Mucosa of descending colon (tissue), 3 donors: ENCODE measurements around the gene RIC8A. TPM values are rescaled to one million over a fixed set of nuclear protein-coding genes. Genes with fewer than 3 reads are reported as not detected.

Source experiments
- ATAC-seq: fragments of 200-7000 bp; cut with Tn5 transposase; one replicate; pipeline ENCODE4 v1.9.1; 2020; ENCODE audit warnings: mild to moderate bottlenecking, moderate library complexity
- DNase-seq, 3 donors: peaks; one replicate each; pipeline ENCODE4 v3.0.0-alpha.2; 2020
- H3K36me3 ChIP-seq: fragments of 200-600 bp; one replicate; pipeline ENCODE4 v1.8.0; 2021; ENCODE audit warnings: low read depth, mild to moderate bottlenecking
- H3K4me1 ChIP-seq: fragments of 200-600 bp; one replicate; pipeline ENCODE4 v1.8.0; 2021; ENCODE audit warnings: low read depth, mild to moderate bottlenecking
- H3K4me3 ChIP-seq: fragments of 200-600 bp; one replicate; pipeline ENCODE4 v1.8.0; 2021; ENCODE audit warnings: mild to moderate bottlenecking
- H3K9me3 ChIP-seq: fragments of 200-600 bp; one replicate; pipeline ENCODE4 v1.8.0; 2021; ENCODE audit warnings: mild to moderate bottlenecking
- intact Hi-C, 2 donors: fragments of 100-400 bp; cut with DNase I in 1 of 2; cut with micrococcal nuclease in 1 of 2; formaldehyde crosslinking; loops; one replicate each; pipeline versions ENCODE4 v1.11.0 to v1.11.1; 2022; cut with DNase I, micrococcal nuclease
- total RNA-seq, 3 donors: library from RNA; stranded (reverse); fragmentation: NEBNext Ultra II Directional in 2 of 3; extraction: Animal tissue kit (Norgen Biotek cat#: 25700) in 2 of 3; gene quantifications; one replicate each; pipeline versions ENCODE4 v1.2.1 to v1.2.4, GENCODE V29; 2021 to 2023
- TF ChIP-seq, protein P1 (sequence below): fragments of 200-600 bp; IDR thresholded peaks from one replicate; pipeline ENCODE4 v1.8.0; 2022; ENCODE audit warnings: antibody characterized with exemption, mild to moderate bottlenecking
- donor health status: DM: no; HTN: no; CAD: no; lungs with moderate emphysema.
- donor health status: DM: no; HTN: no; CAD: no.
- donor health status: DM: no; HTN: yes; CAD: no.

Gene RIC8A
- total RNA-seq, 3 donors from 2014 or later: 75.1 to 93.1 (median 82.2) TPM

DNA sequence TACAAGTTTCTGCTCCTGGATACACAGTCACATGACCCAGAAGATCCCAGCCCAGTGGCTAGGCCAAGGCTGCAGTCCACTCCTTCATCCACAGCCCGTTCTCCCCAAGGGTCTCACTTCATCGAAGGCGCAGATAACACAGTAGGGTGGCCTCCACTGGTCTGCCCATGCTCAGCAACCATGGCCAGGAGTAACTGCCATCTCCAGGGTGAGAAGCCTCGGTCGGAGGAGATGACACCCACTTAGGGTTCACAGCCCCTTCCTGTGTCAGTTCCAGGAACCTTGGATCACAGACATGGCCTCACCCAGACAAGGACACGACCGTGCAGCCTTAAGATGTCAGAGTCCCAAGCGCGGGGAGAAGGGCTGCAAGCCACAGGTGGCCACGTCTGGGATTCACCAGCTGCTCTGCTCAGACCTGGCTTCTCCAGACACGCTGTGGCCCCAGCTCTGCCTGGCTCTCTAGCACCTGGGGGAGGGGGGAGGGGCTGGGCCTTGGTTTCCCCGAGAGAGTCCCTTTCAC is 2.9 kb upstream of the RIC8A start:
- ATAC-seq (no peak), DNase-seq (peak in 1 of 3 donors; percentile 48)
- no peaks in the 10 kb centered on the region for H3K9me3 ChIP-seq
- intact Hi-C loops: no loop called here
- H3K4me3 ChIP-seq: no peak overlapping the region
- peaks cover 17% of the 10 kb centered on the region for H3K4me1 ChIP-seq
- TF ChIP-seq, protein P1, sequence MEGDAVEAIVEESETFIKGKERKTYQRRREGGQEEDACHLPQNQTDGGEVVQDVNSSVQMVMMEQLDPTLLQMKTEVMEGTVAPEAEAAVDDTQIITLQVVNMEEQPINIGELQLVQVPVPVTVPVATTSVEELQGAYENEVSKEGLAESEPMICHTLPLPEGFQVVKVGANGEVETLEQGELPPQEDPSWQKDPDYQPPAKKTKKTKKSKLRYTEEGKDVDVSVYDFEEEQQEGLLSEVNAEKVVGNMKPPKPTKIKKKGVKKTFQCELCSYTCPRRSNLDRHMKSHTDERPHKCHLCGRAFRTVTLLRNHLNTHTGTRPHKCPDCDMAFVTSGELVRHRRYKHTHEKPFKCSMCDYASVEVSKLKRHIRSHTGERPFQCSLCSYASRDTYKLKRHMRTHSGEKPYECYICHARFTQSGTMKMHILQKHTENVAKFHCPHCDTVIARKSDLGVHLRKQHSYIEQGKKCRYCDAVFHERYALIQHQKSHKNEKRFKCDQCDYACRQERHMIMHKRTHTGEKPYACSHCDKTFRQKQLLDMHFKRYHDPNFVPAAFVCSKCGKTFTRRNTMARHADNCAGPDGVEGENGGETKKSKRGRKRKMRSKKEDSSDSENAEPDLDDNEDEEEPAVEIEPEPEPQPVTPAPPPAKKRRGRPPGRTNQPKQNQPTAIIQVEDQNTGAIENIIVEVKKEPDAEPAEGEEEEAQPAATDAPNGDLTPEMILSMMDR: no peak
- peaks cover 5% of the 10 kb centered on the region for H3K36me3 ChIP-seq

DNA sequence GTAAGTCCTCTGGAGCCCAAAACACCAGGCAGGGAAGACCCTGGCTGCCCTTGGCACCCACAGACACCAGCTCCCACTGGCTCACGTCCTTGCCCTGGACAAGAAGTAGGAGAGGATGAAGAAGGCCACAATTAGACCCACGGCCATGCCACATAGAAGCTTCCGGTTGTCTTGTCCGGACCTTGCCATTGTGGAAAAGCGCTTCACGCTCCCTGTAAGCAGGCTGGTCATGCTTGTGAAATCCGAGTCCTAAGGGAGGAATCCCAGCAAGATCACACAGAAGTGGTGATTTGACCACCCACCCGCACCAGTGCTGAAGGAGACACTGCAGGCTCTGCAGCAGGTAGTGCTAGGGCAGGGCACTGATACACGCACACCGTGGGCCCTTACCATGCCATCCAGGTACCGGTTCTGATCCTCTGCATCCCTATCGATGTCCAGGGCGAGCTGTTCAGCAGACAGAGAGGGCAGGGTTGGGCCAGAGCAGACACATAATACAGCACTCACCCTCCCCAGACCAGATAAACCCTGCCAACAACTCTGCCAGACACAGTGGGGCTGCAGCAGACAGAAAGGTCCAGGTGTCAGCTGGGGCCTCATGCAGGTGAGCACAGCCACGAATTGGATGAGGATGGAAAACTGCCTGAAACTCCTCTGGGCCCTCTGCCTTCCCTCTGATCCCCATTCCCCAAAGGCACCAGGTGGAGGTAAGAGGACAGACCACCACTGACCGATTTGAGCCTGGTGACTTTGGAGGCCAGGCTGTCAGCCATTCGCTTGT is 2.1 kb upstream of the RIC8A start:
- H3K9me3 ChIP-seq: no peaks in the 10 kb centered on the region
- no peak for ATAC-seq
- no peak overlapping the region for H3K4me3 ChIP-seq
- peaks cover 5% of the 10 kb centered on the region for H3K36me3 ChIP-seq
- intact Hi-C loops: no loop called here
- peaks cover 21% of the 10 kb centered on the region for H3K4me1 ChIP-seq
- TF ChIP-seq, protein P1: no peak
- peak in 1 of 3 donors; percentile 52 for DNase-seq

DNA sequence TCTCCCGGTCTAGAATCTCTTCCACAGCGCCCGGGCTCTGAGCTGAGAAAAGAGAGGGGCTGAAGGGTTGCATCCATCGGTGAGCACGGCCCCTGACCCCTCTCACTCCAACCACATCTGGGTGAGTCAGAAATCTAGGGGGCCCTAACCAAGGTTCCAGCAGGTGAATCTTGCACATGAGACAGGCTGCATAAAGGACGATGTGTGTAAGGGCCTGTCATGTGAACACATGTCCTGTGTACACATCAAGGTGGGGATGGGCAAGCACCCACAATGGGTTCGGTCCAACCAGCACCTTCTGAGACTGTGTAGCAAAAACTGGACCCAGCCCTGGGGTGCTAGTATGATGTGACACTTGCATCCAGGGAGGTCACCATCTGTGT is 1.5 kb upstream of the RIC8A start:
- TF ChIP-seq, protein P1: no peak
- DNase-seq: peak in 1 of 3 donors; percentile 43
- peaks cover 21% of the 10 kb centered on the region for H3K4me1 ChIP-seq

GRCh38 chr11:206526-207207 is 841 bp upstream of the RIC8A start:
- intact Hi-C loops: no loop called here
- TF ChIP-seq, protein P1: no peak
- ATAC-seq: peak; percentile 37
- peak; percentile 56 to 77 (median 71) for DNase-seq
- Histone ChIP-seq H3K4me3 (peak overlapping the region; percentile 62), H3K4me1 (peaks cover 21% of the 10 kb centered on the region), H3K9me3 (no peaks in the 10 kb centered on the region), H3K36me3 (peaks cover 5% of the 10 kb centered on the region)

More for the DNA sequence above, 1.5 kb upstream of the RIC8A start:
- Histone ChIP-seq H3K4me3 (no peak overlapping the region), H3K9me3 (no peaks in the 10 kb centered on the region), H3K36me3 (peaks cover 5% of the 10 kb centered on the region)
- intact Hi-C loops: no loop called here
- no peak for ATAC-seq

DNA sequence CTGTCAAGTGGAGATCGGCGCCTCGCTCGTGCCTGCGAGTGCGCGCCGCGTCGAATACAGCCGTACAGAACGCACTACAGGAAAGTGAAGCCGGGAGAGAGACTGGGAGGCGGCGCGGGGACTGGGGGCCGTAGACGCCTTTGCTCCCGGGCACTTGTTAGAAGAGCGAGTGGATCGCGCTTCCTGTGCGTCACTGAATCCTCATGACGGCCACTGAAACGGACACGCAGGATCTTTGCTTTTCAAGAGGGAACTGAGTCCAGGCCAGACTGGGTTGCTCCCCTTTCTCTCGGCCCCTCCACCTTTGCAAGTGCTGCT is 314 bp downstream of the RIC8A start:
- H3K36me3 ChIP-seq: peaks cover 5% of the 10 kb centered on the region
- peaks cover 21% of the 10 kb centered on the region for H3K4me1 ChIP-seq
- TF ChIP-seq, protein P1: no peak
- ATAC-seq (peak; percentile 7), DNase-seq (no peak)
- H3K4me3 ChIP-seq: peak overlapping the region; percentile 62
- intact Hi-C loops: no loop called here
- H3K9me3 ChIP-seq: no peaks in the 10 kb centered on the region
